Activated CD4-positive, alpha-beta T cell treated with anti-CD3 and anti-CD28 coated beads, Interleukin-2, amount 50 U/mL, for 1 hour (primary cell): ENCODE data around the gene CYP27B1.
"Not testable (repeated sequence)": the region's sequence is repeated elsewhere in the genome, so short reads cannot be mapped to it uniquely, and the experiment has no call there.

ENCODE experiments used
- DNase-seq: peaks from one replicate; pipeline ENCODE4 v3.0.0-alpha.2; 2020

The CYP27B1 gene

GRCh38 chr12:57719777-57720605 lies 46.9 kb downstream of the CYP27B1 start:
- DNase-seq: no peak

GRCh38 chr12:57718641-57719528 lies 48.0 kb downstream of the CYP27B1 start:
- DNase-seq: no peak

GRCh38 chr12:57717846-57718640 lies 48.8 kb downstream of the CYP27B1 start:
- DNase-seq: no peak

- no peak for DNase-seq
Observed at GRCh38 chr12:57717131-57717530, 49.7 kb downstream of the CYP27B1 start.

- DNase-seq: no peak
Observed at GRCh38 chr12:57716305-57716704, 50.6 kb downstream of the CYP27B1 start.

GRCh38 chr12:57715786-57716185 lies 51.1 kb downstream of the CYP27B1 start:
- DNase-seq: no peak

GRCh38 chr12:57715036-57715748 lies 51.7 kb downstream of the CYP27B1 start:
- not testable (repeated sequence) for DNase-seq

- no peak for DNase-seq
Observed at GRCh38 chr12:57713209-57713608, 53.7 kb downstream of the CYP27B1 start.

GRCh38 chr12:57712701-57713100 lies 54.2 kb downstream of the CYP27B1 start:
- DNase-seq: no peak
